GM19324 (cell line): ENCODE measurements around the gene PREP.
"Not testable (repeated sequence)": the region's sequence is repeated elsewhere in the genome, so short reads cannot be mapped to it uniquely, and the experiment has no call there.

Source experiments
- ATAC-seq: cut with Tn5 transposase; IDR thresholded peaks from one replicate; pipeline ENCODE4 v1.9.1; 2021; ENCODE audit warnings: mild to moderate bottlenecking, moderate library complexity; ENCODE audit not compliant: unreplicated experiment, low FRiP score

PREP gene

DNA sequence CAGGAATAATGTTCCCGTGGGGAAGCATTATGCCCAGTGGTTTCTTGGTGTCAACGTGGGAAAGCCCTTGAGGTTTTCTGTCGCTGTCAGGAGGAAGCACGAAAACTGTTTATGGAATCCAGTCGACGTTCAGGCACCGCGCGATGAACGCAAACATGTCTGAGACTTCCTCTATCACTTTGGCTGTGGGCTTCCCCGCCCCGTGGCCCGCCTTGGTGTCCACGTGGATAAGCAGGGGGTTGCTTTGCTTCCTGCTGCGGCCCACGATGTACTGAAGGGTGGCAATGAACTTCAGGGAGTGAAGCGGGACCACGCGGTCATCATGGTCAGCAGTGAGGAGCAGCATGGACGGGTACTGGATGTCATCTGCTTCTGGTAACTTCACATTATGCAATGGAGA, 124.8 kb downstream of the PREP start:
- no peak for ATAC-seq

GRCh38 chr6:105276374-105276773, 126.5 kb downstream of the PREP start:
- ATAC-seq, result no peak

DNA sequence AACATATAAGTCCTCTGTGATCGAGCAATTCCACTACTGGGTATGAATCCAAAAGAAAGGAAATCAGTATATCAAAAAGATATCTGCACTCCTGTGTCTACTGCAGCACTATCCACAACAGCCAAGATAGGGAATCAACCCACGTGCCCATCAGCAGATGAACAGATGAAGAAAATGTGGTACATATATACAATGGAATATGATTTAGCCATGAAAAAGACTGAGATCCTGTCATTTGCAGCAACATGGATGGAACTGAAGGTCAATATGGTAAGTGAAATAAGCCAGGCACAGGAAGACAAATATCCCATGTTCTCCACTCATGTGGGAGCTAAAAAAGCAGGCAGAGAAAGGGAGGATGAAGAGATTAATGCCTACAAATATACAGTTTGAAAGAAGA, 127.3 kb downstream of the PREP start:
- ATAC-seq, result no peak

- no peak for ATAC-seq
Measured at GRCh38 chr6:105274678-105275077, 128.2 kb downstream of the PREP start.

- ATAC-seq, result no peak
Measured at GRCh38 chr6:105273589-105273988, 129.3 kb downstream of the PREP start.

DNA sequence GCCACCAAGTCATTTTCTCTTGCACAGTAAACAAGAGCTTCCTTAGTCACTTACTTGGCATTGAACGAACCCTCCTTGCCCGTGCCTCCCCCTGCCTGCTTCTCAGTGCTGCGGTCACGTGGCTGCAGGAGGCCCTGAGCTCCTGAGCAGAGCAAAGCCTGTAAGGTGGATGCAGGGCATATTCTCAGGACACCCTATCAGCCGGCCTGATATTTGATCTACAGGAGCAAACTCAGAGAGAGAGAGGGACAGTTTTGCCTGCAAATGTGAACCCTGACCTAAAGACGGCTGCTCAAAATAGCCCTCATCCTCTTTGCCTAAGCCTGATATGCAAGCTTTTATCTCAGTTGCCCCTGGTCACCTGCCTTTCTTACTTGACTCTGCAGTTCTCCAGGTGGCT, 130.1 kb downstream of the PREP start:
- ATAC-seq, result no peak

DNA sequence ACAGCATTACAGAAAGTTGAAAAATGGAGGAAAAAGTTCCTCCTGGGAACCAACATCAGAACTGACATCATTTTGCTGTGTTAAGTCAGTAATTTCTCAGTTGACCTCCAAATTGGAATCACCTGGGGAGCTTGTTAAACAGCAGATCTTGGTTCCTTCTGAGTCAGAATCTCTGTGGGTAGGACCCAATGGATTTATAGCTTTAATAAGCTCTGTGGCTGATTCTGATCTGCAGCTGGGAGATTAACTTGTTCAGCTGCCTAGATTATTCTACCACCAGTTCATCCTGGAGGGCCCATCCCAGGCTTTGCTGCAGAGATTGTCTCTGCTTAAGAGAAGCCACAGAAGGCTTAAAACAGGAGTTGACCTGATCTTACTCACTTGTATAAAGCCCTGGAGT, 132.4 kb downstream of the PREP start:
- ATAC-seq, result no peak

DNA sequence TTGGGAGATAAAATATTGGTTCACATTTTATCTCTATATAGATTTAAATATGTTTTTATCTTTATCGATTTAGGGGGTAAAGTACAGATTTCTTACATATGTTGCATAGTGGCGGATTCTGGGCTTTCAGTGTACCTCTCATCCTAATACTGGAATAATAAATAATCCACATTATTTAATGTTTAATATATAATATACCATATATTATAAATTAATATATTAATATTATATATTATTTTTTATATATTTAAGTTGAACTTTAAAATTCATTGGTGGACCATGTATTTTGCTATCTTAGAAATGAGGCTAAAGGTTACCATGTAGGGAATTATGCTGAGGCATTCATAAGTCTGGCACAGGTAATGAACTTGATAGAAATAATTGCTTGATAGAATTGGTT, 133.5 kb downstream of the PREP start:
- no peak for ATAC-seq

DNA sequence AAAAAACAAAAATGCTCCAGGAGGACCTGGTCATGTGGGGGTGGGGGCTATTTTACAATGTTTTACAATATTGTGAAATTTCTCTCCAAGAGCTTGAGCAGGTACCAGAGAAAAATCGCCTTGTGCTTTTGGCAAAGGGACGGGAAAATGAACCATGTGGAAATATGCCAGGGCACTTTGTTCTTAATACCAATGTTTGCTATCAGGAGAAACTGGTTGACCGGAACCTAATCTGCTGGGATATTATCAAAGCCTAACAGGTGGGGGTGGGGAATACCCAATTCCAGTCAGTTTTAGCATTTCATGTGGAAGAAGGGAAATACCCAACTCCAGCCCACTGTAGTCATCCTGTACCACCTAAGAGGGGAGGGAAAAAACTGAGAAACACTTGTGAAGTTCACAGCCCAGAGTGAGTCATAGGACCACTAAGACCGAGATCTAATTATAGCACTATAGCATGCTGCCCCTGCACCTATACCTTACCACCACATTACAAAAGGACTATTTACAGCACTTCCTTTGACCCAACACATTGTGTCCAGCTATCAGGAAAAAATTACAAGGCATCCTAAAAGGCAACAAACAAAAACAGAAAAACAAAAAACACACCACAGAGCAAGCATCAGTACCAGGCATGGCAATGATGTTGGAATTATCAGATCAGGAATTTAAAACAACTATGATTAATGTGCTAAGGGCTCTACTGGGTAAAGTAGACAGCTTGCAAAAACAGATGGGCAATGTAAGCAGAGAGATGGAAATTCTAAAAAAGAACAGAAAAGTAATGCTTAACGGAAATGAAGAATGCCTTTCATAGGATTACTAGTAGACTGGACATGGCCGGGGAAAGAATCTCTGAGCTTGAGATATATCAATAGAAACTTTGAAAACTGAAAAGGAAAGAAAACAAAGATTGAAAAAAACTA, 138.9 kb downstream of the PREP start:
- ATAC-seq, result no peak

DNA sequence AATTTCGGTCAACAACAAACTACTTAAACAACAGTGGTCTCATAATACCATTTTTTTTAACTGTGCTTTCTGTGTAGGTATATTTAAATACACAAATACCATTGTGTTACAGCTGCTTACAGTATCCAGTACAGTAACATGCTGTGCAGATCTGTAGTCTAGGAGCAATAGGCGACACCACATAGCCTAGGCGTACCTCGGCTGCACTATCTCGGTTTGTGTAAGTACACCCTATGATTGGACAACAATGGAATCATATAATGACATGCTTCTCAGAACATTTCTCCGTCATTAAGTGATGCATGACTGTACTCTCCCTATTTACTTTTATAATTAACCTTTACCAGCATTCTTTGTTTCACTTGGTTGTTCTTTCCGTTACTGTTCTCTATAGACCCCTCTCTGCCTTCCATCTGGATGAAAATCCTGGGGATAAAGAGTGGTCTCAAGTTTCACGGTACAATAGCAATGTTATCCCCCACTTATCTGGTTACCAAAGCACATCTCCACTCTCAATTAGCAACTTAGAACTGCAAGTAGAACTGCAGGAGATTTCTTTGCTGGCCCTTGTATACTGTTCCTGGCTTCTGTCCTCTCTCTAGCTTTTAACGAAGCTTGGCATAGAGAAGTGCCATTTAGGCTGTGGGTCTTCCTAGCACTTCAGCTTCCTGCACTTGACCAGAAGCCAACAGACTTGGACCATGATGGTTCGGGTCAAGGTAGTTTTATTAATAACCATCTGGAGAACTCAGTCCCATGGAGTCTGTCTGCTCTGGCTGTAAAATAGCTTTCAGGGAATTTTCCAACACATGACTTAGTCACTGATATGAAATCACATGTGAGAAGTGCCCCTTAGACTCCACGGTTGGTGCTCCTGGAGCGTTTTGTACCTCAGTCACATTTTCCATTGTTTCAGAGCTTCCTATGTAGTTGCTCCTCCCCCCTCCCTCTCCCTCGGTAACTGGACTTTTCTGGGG, 142.7 kb downstream of the PREP start:
- no peak for ATAC-seq

DNA sequence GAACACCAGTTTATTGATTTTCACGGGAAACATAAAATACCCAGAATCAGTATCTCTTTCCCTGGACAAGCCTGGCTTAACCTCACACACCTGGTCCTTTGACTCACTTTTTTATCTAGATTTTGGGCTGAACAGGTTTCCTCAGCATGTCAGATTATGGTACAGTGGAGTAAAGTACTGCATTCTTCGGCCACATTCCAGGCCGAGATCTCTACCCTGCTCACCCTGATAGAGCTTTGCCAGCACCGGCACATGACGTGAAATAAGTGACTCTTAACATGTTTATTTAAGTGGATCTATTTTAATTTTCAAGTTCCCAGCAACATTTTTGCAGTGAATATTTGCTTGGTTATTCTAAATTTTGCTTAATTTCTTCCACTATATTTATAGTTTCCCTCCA, 144.1 kb downstream of the PREP start:
- ATAC-seq, result no peak

DNA sequence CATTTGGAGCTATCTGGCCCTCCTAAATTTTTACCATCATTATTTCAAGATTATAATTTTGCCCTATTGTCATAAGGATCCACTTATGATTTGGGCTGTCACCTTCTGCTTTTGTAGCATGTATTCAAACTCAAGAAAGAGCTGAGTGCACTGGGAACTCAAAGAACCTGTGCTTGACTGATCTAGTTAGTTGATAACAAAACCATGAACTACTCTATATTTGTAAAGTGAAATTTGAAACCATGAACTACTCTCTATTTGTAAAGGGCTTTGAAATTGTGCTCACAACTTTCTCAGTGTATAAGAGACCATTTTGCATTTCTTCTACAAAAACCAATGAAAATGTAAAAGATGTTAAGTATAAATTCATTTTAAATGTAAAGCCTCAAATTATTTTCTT, 145.5 kb downstream of the PREP start:
- no peak for ATAC-seq

- ATAC-seq, result no peak
Measured at GRCh38 chr6:105256619-105257018, 146.3 kb downstream of the PREP start.

DNA sequence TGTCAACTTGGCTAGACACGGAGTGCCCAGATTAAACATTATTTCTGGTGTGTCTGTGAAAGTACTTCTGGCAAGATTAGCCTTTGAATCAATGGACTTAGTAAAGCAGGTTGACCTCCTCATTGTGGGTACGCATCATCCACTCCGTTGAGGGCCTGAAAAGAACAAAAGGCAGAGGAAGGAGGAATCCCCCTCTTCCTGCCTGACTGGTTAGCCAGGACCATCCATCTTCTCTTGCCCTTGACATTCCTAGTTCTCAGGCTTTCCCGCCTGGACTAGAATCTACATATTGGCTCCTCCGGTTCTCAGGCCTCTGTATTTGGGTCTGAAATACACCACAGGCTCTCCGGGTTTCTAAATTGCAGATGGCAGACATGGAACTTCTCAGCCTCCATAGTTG, 149.1 kb downstream of the PREP start:
- no peak for ATAC-seq

GRCh38 chr6:105251689-105252088, 151.2 kb downstream of the PREP start:
- no peak for ATAC-seq

DNA sequence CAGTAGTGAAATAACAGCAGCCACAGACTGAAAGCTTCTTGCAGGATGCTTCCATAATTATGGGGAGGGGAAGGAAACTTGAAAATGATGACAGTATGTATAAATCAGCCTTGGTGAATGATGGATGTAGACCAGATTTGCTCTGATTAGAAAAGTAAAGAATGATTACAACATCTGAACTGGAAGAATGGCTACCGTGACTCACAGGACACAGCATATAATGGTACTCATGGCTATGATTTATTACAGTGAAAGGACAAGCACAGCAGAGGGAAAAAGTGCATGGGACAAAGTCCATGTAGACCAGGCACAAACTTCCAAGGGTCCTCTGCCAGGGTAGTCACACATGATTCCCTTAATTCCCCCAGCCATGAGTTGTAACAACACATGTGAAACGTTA, 152.3 kb downstream of the PREP start:
- no peak for ATAC-seq

DNA sequence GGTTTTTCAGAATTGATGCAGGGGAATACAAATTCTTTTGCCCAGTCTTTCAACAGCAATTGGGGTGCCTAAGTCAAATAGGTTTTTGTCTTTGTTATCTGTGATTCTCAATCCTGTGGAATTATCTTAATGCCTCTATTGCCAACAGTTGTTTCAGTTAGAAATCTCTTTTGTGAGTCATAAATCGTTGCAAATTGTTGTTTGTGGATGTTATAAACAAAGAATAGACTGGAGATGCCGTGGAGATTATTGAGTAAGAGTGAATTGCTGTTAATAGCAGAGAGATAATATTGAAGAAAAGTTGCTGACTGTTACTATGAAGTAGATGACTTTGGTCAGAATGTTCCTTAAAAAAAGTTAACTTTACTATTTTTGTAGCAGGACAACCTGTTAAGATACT, 159.4 kb downstream of the PREP start:
- no peak for ATAC-seq

DNA sequence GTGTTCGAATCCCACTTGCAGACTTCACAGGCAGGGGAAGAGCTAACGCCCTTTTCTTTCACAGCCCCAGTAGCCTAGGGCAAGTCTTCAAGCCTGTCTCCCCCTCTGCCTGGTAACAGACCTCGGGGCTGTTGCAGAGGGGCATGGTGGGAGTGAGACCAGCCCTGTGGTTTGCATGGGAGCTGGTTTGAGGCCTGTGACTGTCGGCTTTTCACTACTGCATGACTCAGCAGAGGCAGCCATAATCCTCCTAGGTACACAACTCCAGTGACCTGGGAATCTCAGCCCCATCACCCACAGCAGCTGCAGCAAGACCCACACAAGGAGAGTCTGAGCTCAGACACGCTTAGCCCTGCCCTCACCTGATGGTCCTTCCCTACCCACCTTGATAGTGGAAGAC, 167.7 kb downstream of the PREP start:
- no peak for ATAC-seq

DNA sequence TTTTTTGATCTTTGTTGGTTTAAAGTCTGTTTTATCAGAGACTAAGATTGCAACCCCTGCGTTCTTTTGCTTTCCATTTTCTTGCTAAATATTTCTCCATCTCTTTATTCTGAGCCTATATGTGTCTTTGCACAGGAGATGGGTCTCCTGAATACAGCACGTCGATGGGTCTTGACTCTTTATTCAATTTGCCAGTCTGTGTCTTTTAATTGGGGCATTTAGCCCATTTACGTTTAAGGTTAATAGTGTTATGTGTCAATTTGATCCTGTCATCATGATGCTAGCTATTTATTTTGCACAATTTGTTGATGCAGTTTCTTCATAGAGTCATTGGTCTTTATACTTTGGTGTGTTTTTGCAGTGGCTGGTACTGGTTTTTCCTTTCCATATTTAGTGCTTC, 171.1 kb downstream of the PREP start:
- not testable (repeated sequence) for ATAC-seq
